ENCODE measurements around the gene PSMD5.

PSMD5 gene

GRCh38 chr9:120885958-120886357 is 43.2 kb upstream of the PSMD5 start:
- ATAC-seq, result no peak; the same call in 2 of the 3 replicates
- no peak for TF ChIP-seq CREB5 (CRISPR knock-in tag; IDR thresholded peaks at IDR 0.05; ENCODE audit: low read depth)

GRCh38 chr9:120885457-120885856 is 42.7 kb upstream of the PSMD5 start:
- TF ChIP-seq TSHZ2 (CRISPR knock-in tag; IDR thresholded peaks at IDR 0.05), result no peak
- no peak for TF ChIP-seq ESRRG (CRISPR knock-in tag; IDR thresholded peaks at IDR 0.05)
- TF ChIP-seq ZFP30 (CRISPR knock-in tag; IDR thresholded peaks at IDR 0.05), result no peak
- TF ChIP-seq TOX (CRISPR knock-in tag; IDR thresholded peaks at IDR 0.05; ENCODE audit: borderline replicate concordance), result no peak
- TF ChIP-seq RARB (CRISPR knock-in tag; IDR thresholded peaks at IDR 0.05), result no peak
- no peak for TF ChIP-seq CSDC2 (CRISPR knock-in tag; IDR thresholded peaks at IDR 0.05)
- TF ChIP-seq ZFP3 (CRISPR knock-in tag; IDR thresholded peaks at IDR 0.05), result no peak
- no peak for TF ChIP-seq SNAI2 (CRISPR knock-in tag; IDR thresholded peaks at IDR 0.05)
- TF ChIP-seq ZNF70 (CRISPR knock-in tag; IDR thresholded peaks at IDR 0.05), result no peak
- no peak for TF ChIP-seq ZNF565 (CRISPR knock-in tag; conservative IDR thresholded peaks at IDR 0.05; ENCODE audit: low read depth)
- no peak for TF ChIP-seq GLIS3 (CRISPR knock-in tag; IDR thresholded peaks at IDR 0.05)
- no peak for TF ChIP-seq ISL1 (CRISPR knock-in tag; IDR thresholded peaks at IDR 0.05)
- no peak for TF ChIP-seq ARNTL (CRISPR knock-in tag; IDR thresholded peaks at IDR 0.05; ENCODE audit: borderline replicate concordance, low read depth)
- no peak for TF ChIP-seq BACH2 (CRISPR knock-in tag; IDR thresholded peaks at IDR 0.05; ENCODE audit: borderline replicate concordance)
- ATAC-seq, result no peak

GRCh38 chr9:120883608-120883996 is 40.9 kb upstream of the PSMD5 start:
- no peak for ATAC-seq
- TF ChIP-seq SNAI2 (CRISPR knock-in tag; IDR thresholded peaks at IDR 0.05), result no peak
- TF ChIP-seq ARNTL (CRISPR knock-in tag; IDR thresholded peaks at IDR 0.05; ENCODE audit: borderline replicate concordance, low read depth), result no peak

- ATAC-seq, result no peak
- TF ChIP-seq ARNTL (CRISPR knock-in tag; IDR thresholded peaks at IDR 0.05; ENCODE audit: borderline replicate concordance, low read depth) (no peak), BACH2 (CRISPR knock-in tag; IDR thresholded peaks at IDR 0.05; ENCODE audit: borderline replicate concordance) (no peak), PPARA (CRISPR knock-in tag; IDR thresholded peaks at IDR 0.05; ENCODE audit: borderline replicate concordance) (no peak), ESRRG (CRISPR knock-in tag; IDR thresholded peaks at IDR 0.05) (no peak), ZNF565 (CRISPR knock-in tag; conservative IDR thresholded peaks at IDR 0.05; ENCODE audit: low read depth) (no peak), ZNF70 (CRISPR knock-in tag; IDR thresholded peaks at IDR 0.05) (no peak), ZNF8 (CRISPR knock-in tag; IDR thresholded peaks at IDR 0.05) (no peak), RARB (CRISPR knock-in tag; IDR thresholded peaks at IDR 0.05) (no peak), ZFP30 (CRISPR knock-in tag; IDR thresholded peaks at IDR 0.05) (no peak), POU6F1 (CRISPR knock-in tag; IDR thresholded peaks at IDR 0.05; ENCODE audit: borderline replicate concordance, low read depth) (no peak), TCF4 (CRISPR knock-in tag; IDR thresholded peaks at IDR 0.05; ENCODE audit: borderline replicate concordance) (no peak), TOX (CRISPR knock-in tag; IDR thresholded peaks at IDR 0.05; ENCODE audit: borderline replicate concordance) (no peak), CSDC2 (CRISPR knock-in tag; IDR thresholded peaks at IDR 0.05) (no peak), ZFP3 (CRISPR knock-in tag; IDR thresholded peaks at IDR 0.05) (no peak), PATZ1 (CRISPR knock-in tag; IDR thresholded peaks at IDR 0.05; ENCODE audit: borderline replicate concordance) (no peak), CSRNP3 (CRISPR knock-in tag; IDR thresholded peaks at IDR 0.05) (no peak), CREB5 (CRISPR knock-in tag; IDR thresholded peaks at IDR 0.05; ENCODE audit: low read depth) (no peak), GLIS3 (CRISPR knock-in tag; IDR thresholded peaks at IDR 0.05) (no peak), SNAI2 (CRISPR knock-in tag; IDR thresholded peaks at IDR 0.05) (no peak)
Observed at GRCh38 chr9:120882935-120883607, 40.3 kb upstream of the PSMD5 start.

Measured in SK-N-SH treated with all-trans-retinoic acid at 6 μM for 48 hours (cell line).